HG03439 (cell line): Measurements from ENCODE around the gene ATN1.

ENCODE experiments used
- ATAC-seq: cut with Tn5 transposase; IDR thresholded peaks from one replicate; pipeline ENCODE4 v1.9.1; 2021; ENCODE audit warnings: mild to moderate bottlenecking, moderate library complexity; ENCODE audit not compliant: unreplicated experiment

Gene ATN1

GRCh38 chr12:6944381-6945186, 16.8 kb downstream of the ATN1 start:
- ATAC-seq: peak; percentile 32

- no peak for ATAC-seq
These were observed 17.9 kb downstream of the ATN1 start for GRCh38 chr12:6945613-6946012.

GRCh38 chr12:6946033-6946919, 18.5 kb downstream of the ATN1 start:
- ATAC-seq: no peak

GRCh38 chr12:6946920-6947374, 19.2 kb downstream of the ATN1 start:
- no peak for ATAC-seq

- ATAC-seq: no peak
These were observed 19.9 kb downstream of the ATN1 start for GRCh38 chr12:6947615-6948014.

- no peak for ATAC-seq
These were observed 21.3 kb downstream of the ATN1 start for GRCh38 chr12:6948873-6949594.

- no peak for ATAC-seq
These were observed 22.6 kb downstream of the ATN1 start for GRCh38 chr12:6950401-6950801.

- no peak for ATAC-seq
These were observed 23.2 kb downstream of the ATN1 start, which contains the start of gene PTPN6 for GRCh38 chr12:6950811-6951540. TSS of gene PTPN6 (plus strand) at chr12:6951356. CDS start at chr12:6951513, 157 bp downstream.

- no peak for ATAC-seq
These were observed 23.9 kb downstream of the ATN1 start for GRCh38 chr12:6951551-6952120.

- no peak for ATAC-seq
These were observed 24.5 kb downstream of the ATN1 start for GRCh38 chr12:6952121-6952862.

GRCh38 chr12:6952863-6953441, 25.2 kb downstream of the ATN1 start:
- ATAC-seq: peak; percentile 2

- peak; percentile 32 for ATAC-seq
These were observed 25.9 kb downstream of the ATN1 start for GRCh38 chr12:6953442-6954315.

- no peak for ATAC-seq
These were observed 26.8 kb downstream of the ATN1 start for GRCh38 chr12:6954316-6955107.

GRCh38 chr12:6955108-6956020, 27.6 kb downstream of the ATN1 start:
- no peak for ATAC-seq

- no peak for ATAC-seq
These were observed 28.4 kb downstream of the ATN1 start for GRCh38 chr12:6956021-6956727.
